ENCODE measurements around the gene ENPP4. TPM values are rescaled to one million over a fixed set of nuclear protein-coding genes. Genes with fewer than 3 reads are reported as not detected.
A peak's percentile ranks its signal among the peaks of the same experiment; 100 is the strongest.

ENPP4 gene
- total and polyA plus RNA-seq, 7 donors = 8.1 to 28.5 (median 19.1) TPM

DNA sequence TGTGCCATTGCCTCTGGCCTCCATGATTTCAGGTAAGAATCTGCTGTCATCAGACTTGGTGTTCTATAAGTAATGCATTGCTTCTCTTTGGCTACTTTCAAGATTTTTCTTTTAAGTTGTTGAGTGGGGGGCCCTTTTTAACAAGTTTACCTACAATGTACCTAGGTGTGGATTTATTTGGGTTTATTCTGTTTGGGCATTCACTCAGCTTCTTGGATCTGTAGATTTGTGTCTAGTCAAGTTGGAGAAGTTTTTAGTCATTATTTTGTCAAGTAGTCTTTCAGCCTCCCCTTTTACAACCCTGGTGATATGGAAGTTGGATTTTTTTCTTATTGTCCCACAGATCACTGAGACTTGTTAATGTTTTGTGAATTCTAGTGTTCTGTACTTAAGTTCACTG lies 26.9 kb downstream of the ENPP4 start:
- Histone ChIP-seq H3K4me1 (no peaks in the 10 kb centered on the region), H3K4me3 (no peak overlapping the region), H3K36me3 (ENCODE audit: insufficient read depth in 1 of 2, low read depth in 1 of 2) (peaks cover 0 to 9% of the 10 kb centered on the region in 2 donors), H3K27me3 (ENCODE audit: insufficient read depth in 3 of 3, low read length in 2 of 3) (no peaks in the 10 kb centered on the region), H3K27ac (no peak overlapping the region), H3K9me3 (no peaks in the 10 kb centered on the region)
- intact Hi-C loops (cut with DNase I) = no loop called here
- DNase-seq (no peak), ATAC-seq (no peak)
- TF ChIP-seq CTCF (IDR thresholded peaks at IDR 0.05) = no peak

DNA sequence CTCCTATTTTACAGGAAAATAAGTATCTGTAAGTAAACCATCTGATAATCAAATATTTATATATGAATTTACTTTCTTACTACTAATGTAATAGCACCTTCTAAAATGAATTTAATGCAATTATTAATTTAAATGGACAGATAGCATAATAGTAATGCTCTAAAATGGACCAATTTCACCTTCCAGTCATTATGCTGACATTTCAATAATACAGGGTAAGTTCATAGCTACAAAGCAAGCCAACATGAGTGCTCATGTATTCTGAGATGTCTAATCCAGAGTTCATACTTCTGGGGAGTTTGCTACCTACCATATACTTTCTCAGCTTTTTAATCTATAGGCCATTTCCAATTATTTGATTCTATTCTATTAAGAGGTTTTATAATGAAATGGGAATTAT lies 29.4 kb downstream of the ENPP4 start:
- no peak for ATAC-seq
- no peak for TF ChIP-seq CTCF (IDR thresholded peaks at IDR 0.05)
- Histone ChIP-seq H3K27me3 (ENCODE audit: insufficient read depth in 3 of 3, low read length in 2 of 3) (no peaks in the 10 kb centered on the region), H3K4me1 (no peaks in the 10 kb centered on the region), H3K4me3 (no peak overlapping the region), H3K36me3 (ENCODE audit: insufficient read depth in 1 of 2, low read depth in 1 of 2) (peaks cover 0 to 9% of the 10 kb centered on the region in 2 donors), H3K9me3 (no peaks in the 10 kb centered on the region), H3K27ac (no peak overlapping the region)
- no peak for DNase-seq
- intact Hi-C loops (cut with DNase I) = no loop called here

DNA sequence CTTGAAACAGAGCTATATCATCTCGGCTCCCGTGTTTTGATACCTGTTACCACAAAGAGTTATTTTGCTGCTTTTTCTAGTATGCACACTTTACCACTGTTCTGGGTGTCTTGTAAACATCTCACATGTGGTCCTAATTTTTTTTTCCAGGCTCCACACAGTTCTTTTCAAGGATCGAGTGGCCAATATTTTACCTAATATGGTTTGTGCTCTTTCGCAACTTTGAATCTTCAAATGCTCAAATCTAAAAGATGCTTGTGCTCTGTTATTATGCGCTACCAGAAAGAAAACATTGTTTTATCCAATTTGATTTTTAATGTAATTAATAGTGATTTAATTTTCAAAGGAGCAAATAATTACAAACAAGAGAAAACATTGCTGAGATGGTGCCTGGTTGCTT lies 30.3 kb downstream of the ENPP4 start:
- H3K27ac ChIP-seq = no peak overlapping the region
- intact Hi-C loops (cut with DNase I) = no loop called here
- DNase-seq (no peak), ATAC-seq (no peak)
- H3K27me3 ChIP-seq (ENCODE audit: insufficient read depth in 3 of 3, low read length in 2 of 3) = no peaks in the 10 kb centered on the region
- H3K4me1 ChIP-seq = no peaks in the 10 kb centered on the region
- H3K4me3 ChIP-seq = no peak overlapping the region
- WGBS, 3 donors = 88 to 92% (median 90%) methylated on average over 5 of the region's 5 CpGs
- no peak for TF ChIP-seq CTCF (IDR thresholded peaks at IDR 0.05)
- H3K9me3 ChIP-seq = no peaks in the 10 kb centered on the region
- peaks cover 0 to 9% of the 10 kb centered on the region in 2 donors for H3K36me3 ChIP-seq (ENCODE audit: insufficient read depth in 1 of 2, low read depth in 1 of 2)

DNA sequence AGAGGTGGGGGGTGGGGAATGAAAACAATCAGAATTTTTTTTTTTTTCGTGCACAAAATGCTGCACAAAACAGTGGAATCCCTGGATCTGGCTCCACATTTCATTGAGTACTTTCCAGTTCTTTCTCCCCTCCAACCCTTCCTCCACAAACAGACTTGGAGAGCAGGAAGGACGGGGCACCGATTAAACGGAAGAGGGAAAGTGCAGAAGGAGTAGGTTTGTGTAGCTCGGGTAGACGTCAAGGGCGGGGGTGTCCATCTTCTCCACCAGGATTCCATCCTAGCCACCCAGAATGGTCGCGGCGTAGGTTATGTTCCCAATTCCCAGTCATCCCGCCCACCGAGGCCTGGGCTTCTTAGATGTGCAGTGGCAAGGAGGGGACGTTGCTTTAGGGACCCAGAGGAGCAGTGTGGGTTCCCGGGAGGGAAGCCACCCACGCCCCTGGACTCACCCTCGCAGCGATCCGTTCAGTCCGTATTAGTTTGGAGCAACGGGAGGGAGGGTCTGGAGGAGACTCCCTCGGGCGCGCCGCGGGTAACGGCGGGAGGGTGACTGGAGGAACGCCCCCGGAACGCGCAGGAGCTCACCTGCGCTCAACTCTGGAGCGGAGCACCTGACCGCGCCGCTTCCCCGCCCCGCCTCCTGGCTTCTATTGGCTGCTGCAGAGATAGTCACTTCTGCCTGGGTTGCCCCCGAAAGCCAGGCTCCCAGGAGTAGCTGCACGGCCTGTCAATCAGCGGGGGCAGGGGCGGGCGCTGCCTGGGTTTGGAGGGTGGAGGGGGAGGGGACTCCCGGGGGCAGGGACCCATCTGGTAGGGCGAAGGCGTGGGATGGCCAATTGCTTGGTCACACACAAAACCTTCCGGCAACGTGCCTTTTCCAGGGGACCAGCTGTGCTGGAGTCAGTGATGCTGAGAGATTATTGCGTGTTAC lies 40.8 kb downstream of the ENPP4 start, which contains the start of gene ENPP5:
Gene ENPP5 (minus strand): TSS at position 624 of the 933 bp plus-strand sequence. CDS start 2,718 bp downstream, outside the sequence.
- DNase-seq (peak; percentile 76 to 91), ATAC-seq (peak; percentile 92 to 97 (median 94))
- intact Hi-C loops (cut with DNase I) = no loop called here
- Histone ChIP-seq H3K9me3 (no peaks in the 10 kb centered on the region), H3K36me3 (ENCODE audit: insufficient read depth in 1 of 2, low read depth in 1 of 2) (no peaks in the 10 kb centered on the region), H3K4me1 (peaks cover 31% of the 10 kb centered on the region), H3K4me3 (peak within 1 kb of the TSS; percentile 82), H3K27ac (peak within 1 kb of the TSS; percentile 64), H3K27me3 (ENCODE audit: insufficient read depth in 3 of 3, low read length in 2 of 3) (no peaks in the 10 kb centered on the region)
- WGBS, 3 donors = 1% methylated on average over 48 to 49 of the region's 49 CpGs
- TF ChIP-seq CTCF (IDR thresholded peaks at IDR 0.05) = no peak

All from psoas muscle (tissue), 8 donors.